K562 (cell line): ENCODE results near the gene NUP133. TPM values are rescaled to one million over a fixed set of nuclear protein-coding genes. Genes with fewer than 3 reads are reported as not detected.
A peak's percentile ranks its signal among the peaks of the same experiment; 100 is the strongest.

ENCODE experiments used
- ADNP ChIP-seq: fragments of 200-800 bp; sonication (Bioruptor generic); IDR thresholded peaks from 2 replicates; pipeline ENCODE4 v1.6.1; 2016; ENCODE audit warnings: missing genetic modification characterization, missing compliant biosample characterization
- CAMTA2 ChIP-seq: fragments of 250-450 bp; sonication (Bioruptor Pico); conservative IDR thresholded peaks from 2 replicates; pipeline ENCODE4 v1.5.1; 2022
- ETV5 ChIP-seq: sonication (generic); formaldehyde crosslinking; IDR thresholded peaks from 2 replicates; pipeline ENCODE4 v1.4.0; 2020; ENCODE audit warnings: low read depth, mild to moderate bottlenecking, missing genetic modification reagents
- NBN ChIP-seq: fragments of 450-650 bp; IDR thresholded peaks from 2 replicates; pipeline ENCODE4 v1.6.1; 2016; ENCODE audit warnings: low read depth, mild to moderate bottlenecking
- NCOA6 ChIP-seq: fragments of 450-650 bp; IDR thresholded peaks from 2 replicates; pipeline ENCODE4 v1.6.1; 2017; ENCODE audit warnings: mild to moderate bottlenecking
- NR1H2 ChIP-seq: sonication (generic); formaldehyde crosslinking; IDR thresholded peaks from 2 replicates; pipeline ENCODE4 v1.4.0; 2020; ENCODE audit warnings: mild to moderate bottlenecking, missing genetic modification reagents
- POLR2A ChIP-seq: fragments of 450-650 bp; conservative IDR thresholded peaks from 2 replicates; pipeline ENCODE4 v1.6.1; 2016
- PPARD ChIP-seq: fragments of 250-450 bp; sonication (Bioruptor Pico); IDR thresholded peaks from 2 replicates; pipeline ENCODE4 v1.8.0; 2022; ENCODE audit warnings: inconsistent platforms, mild to moderate bottlenecking, moderate library complexity
- RNF2 ChIP-seq: sonication (generic); IDR thresholded peaks from 2 replicates; pipeline ENCODE4 v1.6.1; 2016
- SOX6 ChIP-seq: fragments of 450-650 bp; IDR thresholded peaks from 2 replicates; pipeline ENCODE4 v1.6.1; 2014; ENCODE audit warnings: mild to moderate bottlenecking
- TARDBP ChIP-seq: fragments of 450-650 bp; IDR thresholded peaks from 2 replicates; pipeline ENCODE4 v1.6.1; 2016
- TEAD1 ChIP-seq, 2 experiments: fragments of 450-650 bp in 1 of 2; sonication (generic) in 1 of 2; formaldehyde crosslinking; IDR thresholded peaks; 2 replicates each; pipeline versions ENCODE4 v1.4.0 to v1.8.0; 2020 to 2022; ENCODE audit warnings: mild to moderate bottlenecking in 2 of 2, missing genetic modification reagents in 1 of 2
- TEAD4 ChIP-seq, 2 experiments: sonication (generic) in 1 of 2; formaldehyde crosslinking in 1 of 2; IDR thresholded peaks; 2 replicates each; pipeline versions ENCODE4 v1.6.1 to v1.8.0; 2012 to 2022; ENCODE audit warnings: borderline replicate concordance in 1 of 2, inconsistent platforms in 1 of 2, low read length in 1 of 2, mild to moderate bottlenecking in 1 of 2, missing genetic modification reagents in 1 of 2
- U2AF2 ChIP-seq: fragments of 200-400 bp; formaldehyde crosslinking; optimal IDR thresholded peaks from 2 replicates; pipeline ENCODE3; 2017; ENCODE audit warnings: low read depth, mild to moderate bottlenecking, low read length
- ZBTB17 ChIP-seq: fragments of 450-650 bp; formaldehyde crosslinking; IDR thresholded peaks from 2 replicates; pipeline ENCODE4 v1.4.0; 2020; ENCODE audit warnings: mild to moderate bottlenecking
- ZKSCAN3 ChIP-seq: fragments of 250-450 bp; sonication (Bioruptor Pico); IDR thresholded peaks from 2 replicates; pipeline ENCODE4 v1.4.0; 2020
- ZNF146 ChIP-seq: IDR thresholded peaks from one replicate; pipeline ENCODE4 v1.6.1; 2018; ENCODE audit warnings: missing compliant biosample characterization; ENCODE audit not compliant: unreplicated experiment
- ZNF668 ChIP-seq: fragments of 250-450 bp; sonication (Bioruptor Pico); IDR thresholded peaks from 2 replicates; pipeline ENCODE4 v1.8.0; 2022; ENCODE audit warnings: mild to moderate bottlenecking, inconsistent platforms
- ZSCAN29 ChIP-seq: fragments of 450-650 bp; IDR thresholded peaks from 2 replicates; pipeline ENCODE4 v1.6.1; 2017
- polyA plus RNA-seq, 8 experiments: library from polyadenylated mRNA; depleted of rRNA in 4 of 8; stranded (reverse) in 5 of 8; unstranded in 3 of 8; fragments of >200 nt; fragmentation: Nextera tagmentation in 2 of 8; fragmentation: Illumina TruSeq in 1 of 8; extraction: Ambion mirVana in 2 of 8; extraction: Trizol in 1 of 8; gene quantifications; 2 replicates each; pipeline versions ENCODE4 v1.2.1 to v1.2.3, GENCODE V29; 2011 to 2014; ENCODE audit warnings: inconsistent platforms in 1 of 8, missing spikeins in 1 of 8
- total RNA-seq, 7 experiments: library from RNA; depleted of rRNA in 6 of 7; stranded (reverse); fragments of >200 nt in 6 of 7; fragmentation: Illumina TruSeq in 2 of 7; extraction: Trizol in 2 of 7; gene quantifications; 2 replicates each; pipeline versions ENCODE4 v1.2.1 to v1.2.3, GENCODE V29; 2011 to 2021; ENCODE audit warnings: low replicate concordance in 1 of 7
- TF ChIP-seq, protein P1 (sequence below): fragments of 200-600 bp; sonication (generic); IDR thresholded peaks from one replicate; pipeline ENCODE4 v1.6.1; 2012; ENCODE audit warnings: mild to moderate bottlenecking, low read depth, low read length, inconsistent platforms

Gene NUP133
- total and polyA plus RNA-seq, 9 of the 15 experiments (the other 6 are each of a cell fraction or from before 2014, with no cell fraction given): 21.7 to 85.1 (median 61.3) TPM

DNA sequence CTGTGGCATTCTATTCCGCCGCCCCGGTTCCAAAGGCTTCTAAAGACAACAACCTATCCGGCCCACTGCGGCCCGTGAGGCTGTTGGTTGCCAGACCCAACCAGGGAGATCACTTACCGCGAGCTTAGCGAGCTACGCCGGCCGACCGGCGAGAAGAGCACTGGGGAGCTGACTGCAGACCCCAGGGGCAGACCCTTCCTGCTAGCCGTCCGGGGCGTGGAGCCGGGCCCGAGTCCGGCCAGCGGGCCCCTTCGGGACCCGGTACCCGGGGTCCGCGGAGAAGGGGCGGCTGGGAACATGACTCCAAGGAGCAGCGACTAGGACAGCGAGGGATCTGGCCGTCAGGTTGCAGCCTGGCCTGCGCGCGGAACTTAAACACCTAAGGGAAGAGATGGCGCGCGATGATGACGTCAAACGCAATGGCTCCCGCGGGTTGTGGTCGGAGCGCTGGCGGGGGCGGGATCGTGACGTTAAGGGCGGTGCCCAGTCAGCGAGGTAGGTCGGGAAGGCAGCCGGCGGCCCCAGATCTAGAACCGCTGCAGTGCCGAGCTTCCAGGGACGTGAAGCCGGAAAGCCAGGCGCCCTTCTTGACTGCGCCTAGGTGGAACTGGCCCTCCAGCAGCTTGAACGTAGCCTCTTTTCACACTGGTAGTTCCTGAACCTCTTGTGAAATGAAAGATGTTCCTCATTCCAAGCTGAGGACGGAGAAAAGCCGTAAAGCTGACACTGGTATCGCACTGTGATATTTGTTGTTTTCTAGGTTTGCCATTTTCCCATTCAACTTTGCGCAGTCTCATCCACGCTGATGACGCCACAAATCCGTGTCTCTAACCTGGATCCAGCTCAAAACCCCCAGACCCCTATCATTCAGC is at the start of gene NUP133 (continued):
- TF ChIP-seq, protein P1, sequence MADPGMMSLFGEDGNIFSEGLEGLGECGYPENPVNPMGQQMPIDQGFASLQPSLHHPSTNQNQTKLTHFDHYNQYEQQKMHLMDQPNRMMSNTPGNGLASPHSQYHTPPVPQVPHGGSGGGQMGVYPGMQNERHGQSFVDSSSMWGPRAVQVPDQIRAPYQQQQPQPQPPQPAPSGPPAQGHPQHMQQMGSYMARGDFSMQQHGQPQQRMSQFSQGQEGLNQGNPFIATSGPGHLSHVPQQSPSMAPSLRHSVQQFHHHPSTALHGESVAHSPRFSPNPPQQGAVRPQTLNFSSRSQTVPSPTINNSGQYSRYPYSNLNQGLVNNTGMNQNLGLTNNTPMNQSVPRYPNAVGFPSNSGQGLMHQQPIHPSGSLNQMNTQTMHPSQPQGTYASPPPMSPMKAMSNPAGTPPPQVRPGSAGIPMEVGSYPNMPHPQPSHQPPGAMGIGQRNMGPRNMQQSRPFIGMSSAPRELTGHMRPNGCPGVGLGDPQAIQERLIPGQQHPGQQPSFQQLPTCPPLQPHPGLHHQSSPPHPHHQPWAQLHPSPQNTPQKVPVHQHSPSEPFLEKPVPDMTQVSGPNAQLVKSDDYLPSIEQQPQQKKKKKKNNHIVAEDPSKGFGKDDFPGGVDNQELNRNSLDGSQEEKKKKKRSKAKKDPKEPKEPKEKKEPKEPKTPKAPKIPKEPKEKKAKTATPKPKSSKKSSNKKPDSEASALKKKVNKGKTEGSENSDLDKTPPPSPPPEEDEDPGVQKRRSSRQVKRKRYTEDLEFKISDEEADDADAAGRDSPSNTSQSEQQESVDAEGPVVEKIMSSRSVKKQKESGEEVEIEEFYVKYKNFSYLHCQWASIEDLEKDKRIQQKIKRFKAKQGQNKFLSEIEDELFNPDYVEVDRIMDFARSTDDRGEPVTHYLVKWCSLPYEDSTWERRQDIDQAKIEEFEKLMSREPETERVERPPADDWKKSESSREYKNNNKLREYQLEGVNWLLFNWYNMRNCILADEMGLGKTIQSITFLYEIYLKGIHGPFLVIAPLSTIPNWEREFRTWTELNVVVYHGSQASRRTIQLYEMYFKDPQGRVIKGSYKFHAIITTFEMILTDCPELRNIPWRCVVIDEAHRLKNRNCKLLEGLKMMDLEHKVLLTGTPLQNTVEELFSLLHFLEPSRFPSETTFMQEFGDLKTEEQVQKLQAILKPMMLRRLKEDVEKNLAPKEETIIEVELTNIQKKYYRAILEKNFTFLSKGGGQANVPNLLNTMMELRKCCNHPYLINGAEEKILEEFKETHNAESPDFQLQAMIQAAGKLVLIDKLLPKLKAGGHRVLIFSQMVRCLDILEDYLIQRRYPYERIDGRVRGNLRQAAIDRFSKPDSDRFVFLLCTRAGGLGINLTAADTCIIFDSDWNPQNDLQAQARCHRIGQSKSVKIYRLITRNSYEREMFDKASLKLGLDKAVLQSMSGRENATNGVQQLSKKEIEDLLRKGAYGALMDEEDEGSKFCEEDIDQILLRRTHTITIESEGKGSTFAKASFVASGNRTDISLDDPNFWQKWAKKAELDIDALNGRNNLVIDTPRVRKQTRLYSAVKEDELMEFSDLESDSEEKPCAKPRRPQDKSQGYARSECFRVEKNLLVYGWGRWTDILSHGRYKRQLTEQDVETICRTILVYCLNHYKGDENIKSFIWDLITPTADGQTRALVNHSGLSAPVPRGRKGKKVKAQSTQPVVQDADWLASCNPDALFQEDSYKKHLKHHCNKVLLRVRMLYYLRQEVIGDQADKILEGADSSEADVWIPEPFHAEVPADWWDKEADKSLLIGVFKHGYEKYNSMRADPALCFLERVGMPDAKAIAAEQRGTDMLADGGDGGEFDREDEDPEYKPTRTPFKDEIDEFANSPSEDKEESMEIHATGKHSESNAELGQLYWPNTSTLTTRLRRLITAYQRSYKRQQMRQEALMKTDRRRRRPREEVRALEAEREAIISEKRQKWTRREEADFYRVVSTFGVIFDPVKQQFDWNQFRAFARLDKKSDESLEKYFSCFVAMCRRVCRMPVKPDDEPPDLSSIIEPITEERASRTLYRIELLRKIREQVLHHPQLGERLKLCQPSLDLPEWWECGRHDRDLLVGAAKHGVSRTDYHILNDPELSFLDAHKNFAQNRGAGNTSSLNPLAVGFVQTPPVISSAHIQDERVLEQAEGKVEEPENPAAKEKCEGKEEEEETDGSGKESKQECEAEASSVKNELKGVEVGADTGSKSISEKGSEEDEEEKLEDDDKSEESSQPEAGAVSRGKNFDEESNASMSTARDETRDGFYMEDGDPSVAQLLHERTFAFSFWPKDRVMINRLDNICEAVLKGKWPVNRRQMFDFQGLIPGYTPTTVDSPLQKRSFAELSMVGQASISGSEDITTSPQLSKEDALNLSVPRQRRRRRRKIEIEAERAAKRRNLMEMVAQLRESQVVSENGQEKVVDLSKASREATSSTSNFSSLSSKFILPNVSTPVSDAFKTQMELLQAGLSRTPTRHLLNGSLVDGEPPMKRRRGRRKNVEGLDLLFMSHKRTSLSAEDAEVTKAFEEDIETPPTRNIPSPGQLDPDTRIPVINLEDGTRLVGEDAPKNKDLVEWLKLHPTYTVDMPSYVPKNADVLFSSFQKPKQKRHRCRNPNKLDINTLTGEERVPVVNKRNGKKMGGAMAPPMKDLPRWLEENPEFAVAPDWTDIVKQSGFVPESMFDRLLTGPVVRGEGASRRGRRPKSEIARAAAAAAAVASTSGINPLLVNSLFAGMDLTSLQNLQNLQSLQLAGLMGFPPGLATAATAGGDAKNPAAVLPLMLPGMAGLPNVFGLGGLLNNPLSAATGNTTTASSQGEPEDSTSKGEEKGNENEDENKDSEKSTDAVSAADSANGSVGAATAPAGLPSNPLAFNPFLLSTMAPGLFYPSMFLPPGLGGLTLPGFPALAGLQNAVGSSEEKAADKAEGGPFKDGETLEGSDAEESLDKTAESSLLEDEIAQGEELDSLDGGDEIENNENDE: peak; percentile 3
- TF ChIP-seq NBN (peak; percentile 92; the same call in 1 of the 2 replicates), ZSCAN29 (no peak), U2AF2 (no peak), ETV5 (CRISPR knock-in tag) (no peak), TARDBP (no peak), ZNF668 (CRISPR knock-in tag) (peak; percentile 39; the same call in 1 of the 2 replicates), ZNF146 (CRISPR knock-in tag) (no peak), ADNP (tag) (no peak), ZBTB17 (CRISPR knock-in tag) (0 out of 2 replicates have a peak, but pooled peaks have one; percentile 61), TEAD1 (CRISPR knock-in tag; IDR thresholded peaks at IDR 0.05) (no peak; a peak in 2 of 4 replicates), NCOA6 (no peak), TEAD4 (IDR thresholded peaks at IDR 0.05; ENCODE audit: low read length) (peak; percentile 26; the same call in 1 of the 2 replicates), TEAD4 (CRISPR knock-in tag; IDR thresholded peaks at IDR 0.05; ENCODE audit: borderline replicate concordance) (no peak), NR1H2 (CRISPR knock-in tag) (peak; percentile 33; the same call in 1 of the 2 replicates), PPARD (CRISPR knock-in tag) (no peak), CAMTA2 (CRISPR knock-in tag) (no peak), POLR2A (peak; percentile 99), SOX6 (peak; percentile 58), RNF2 (no peak), ZKSCAN3 (CRISPR knock-in tag) (no peak)
